Measurements from ENCODE around the gene PLAAT5. TPM values are rescaled to one million over a fixed set of nuclear protein-coding genes. Genes with fewer than 3 reads are reported as not detected.

Gene PLAAT5
- total RNA-seq, 1 experiment from 2014 or later = 0.57 TPM

DNA sequence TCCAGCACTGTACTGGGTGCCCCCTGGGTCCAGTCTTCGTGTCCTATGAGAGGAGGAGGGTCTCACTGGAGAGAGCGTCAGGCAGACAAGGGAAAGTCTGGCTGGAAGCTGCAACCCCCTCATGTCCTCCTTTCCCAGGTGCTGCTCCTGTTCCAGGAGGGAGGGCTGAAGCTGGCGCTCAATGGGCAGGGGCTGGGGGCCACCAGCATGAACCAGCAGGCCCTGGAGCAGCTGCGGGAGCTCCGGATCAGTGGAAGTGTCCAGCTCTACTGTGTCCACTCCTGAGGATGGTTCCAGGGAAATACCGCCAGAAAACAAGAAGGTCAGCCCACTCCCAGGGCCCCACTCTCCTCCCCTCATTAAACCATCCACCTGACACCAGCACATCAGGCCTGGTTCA, 25.1 kb upstream of the PLAAT5 start:
- Mint-ChIP-seq H3K9me3 (ENCODE audit: low read depth, unreplicated experiment) (peaks cover 6% of the 10 kb centered on the region), H3K27me3 (ENCODE audit: unreplicated experiment) (no peaks in the 10 kb centered on the region), H3K36me3 (ENCODE audit: insufficient read depth, unreplicated experiment) (no peaks in the 10 kb centered on the region), H3K4me1 (ENCODE audit: low read depth, unreplicated experiment) (peaks cover 10% of the 10 kb centered on the region), H3K4me3 (ENCODE audit: low read depth, unreplicated experiment) (no peak overlapping the region), H3K27ac (ENCODE audit: unreplicated experiment) (no peak overlapping the region)
- intact Hi-C loops (cut with micrococcal nuclease; ENCODE audit: unreplicated experiment) = no loop called here
- no TSS peak for BruUV-seq (replicated peaks)
- DNase-seq = no peak
- CTCF ChIA-PET = no interaction called here
- TF ChIP-seq, protein P1, sequence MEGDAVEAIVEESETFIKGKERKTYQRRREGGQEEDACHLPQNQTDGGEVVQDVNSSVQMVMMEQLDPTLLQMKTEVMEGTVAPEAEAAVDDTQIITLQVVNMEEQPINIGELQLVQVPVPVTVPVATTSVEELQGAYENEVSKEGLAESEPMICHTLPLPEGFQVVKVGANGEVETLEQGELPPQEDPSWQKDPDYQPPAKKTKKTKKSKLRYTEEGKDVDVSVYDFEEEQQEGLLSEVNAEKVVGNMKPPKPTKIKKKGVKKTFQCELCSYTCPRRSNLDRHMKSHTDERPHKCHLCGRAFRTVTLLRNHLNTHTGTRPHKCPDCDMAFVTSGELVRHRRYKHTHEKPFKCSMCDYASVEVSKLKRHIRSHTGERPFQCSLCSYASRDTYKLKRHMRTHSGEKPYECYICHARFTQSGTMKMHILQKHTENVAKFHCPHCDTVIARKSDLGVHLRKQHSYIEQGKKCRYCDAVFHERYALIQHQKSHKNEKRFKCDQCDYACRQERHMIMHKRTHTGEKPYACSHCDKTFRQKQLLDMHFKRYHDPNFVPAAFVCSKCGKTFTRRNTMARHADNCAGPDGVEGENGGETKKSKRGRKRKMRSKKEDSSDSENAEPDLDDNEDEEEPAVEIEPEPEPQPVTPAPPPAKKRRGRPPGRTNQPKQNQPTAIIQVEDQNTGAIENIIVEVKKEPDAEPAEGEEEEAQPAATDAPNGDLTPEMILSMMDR (IDR thresholded peaks at IDR 0.05; ENCODE audit: unreplicated experiment) = no peak

DNA sequence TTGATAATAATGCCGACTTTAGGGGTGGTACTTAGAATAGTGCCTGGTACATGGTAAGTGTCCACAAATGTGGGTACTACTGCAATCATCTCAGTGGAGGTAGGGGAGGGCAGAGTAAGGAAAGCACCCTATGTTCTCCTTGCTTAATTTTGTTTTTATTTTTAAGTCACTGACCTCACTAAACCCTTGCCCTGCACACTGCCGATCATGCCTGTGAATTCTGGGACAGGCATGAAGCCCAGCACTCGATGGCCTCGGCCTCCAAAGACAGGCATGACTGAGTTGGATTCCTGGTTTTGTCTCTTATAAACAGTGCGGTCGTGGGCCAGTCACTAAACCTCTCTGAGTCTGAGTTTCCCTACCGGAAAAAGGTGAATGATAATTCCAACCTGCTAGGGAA, 21.8 kb upstream of the PLAAT5 start:
- Mint-ChIP-seq H3K27me3 (ENCODE audit: unreplicated experiment) (no peaks in the 10 kb centered on the region), H3K36me3 (ENCODE audit: insufficient read depth, unreplicated experiment) (no peaks in the 10 kb centered on the region), H3K27ac (ENCODE audit: unreplicated experiment) (no peak overlapping the region), H3K9me3 (ENCODE audit: low read depth, unreplicated experiment) (no peaks in the 10 kb centered on the region), H3K4me3 (ENCODE audit: low read depth, unreplicated experiment) (no peak overlapping the region), H3K4me1 (ENCODE audit: low read depth, unreplicated experiment) (peaks cover 19% of the 10 kb centered on the region)
- intact Hi-C loops (cut with micrococcal nuclease; ENCODE audit: unreplicated experiment) = no loop called here
- no TSS peak for BruUV-seq (replicated peaks)
- TF ChIP-seq, protein P1 (IDR thresholded peaks at IDR 0.05; ENCODE audit: unreplicated experiment) = no peak
- CTCF ChIA-PET = no interaction called here
- no peak for DNase-seq

DNA sequence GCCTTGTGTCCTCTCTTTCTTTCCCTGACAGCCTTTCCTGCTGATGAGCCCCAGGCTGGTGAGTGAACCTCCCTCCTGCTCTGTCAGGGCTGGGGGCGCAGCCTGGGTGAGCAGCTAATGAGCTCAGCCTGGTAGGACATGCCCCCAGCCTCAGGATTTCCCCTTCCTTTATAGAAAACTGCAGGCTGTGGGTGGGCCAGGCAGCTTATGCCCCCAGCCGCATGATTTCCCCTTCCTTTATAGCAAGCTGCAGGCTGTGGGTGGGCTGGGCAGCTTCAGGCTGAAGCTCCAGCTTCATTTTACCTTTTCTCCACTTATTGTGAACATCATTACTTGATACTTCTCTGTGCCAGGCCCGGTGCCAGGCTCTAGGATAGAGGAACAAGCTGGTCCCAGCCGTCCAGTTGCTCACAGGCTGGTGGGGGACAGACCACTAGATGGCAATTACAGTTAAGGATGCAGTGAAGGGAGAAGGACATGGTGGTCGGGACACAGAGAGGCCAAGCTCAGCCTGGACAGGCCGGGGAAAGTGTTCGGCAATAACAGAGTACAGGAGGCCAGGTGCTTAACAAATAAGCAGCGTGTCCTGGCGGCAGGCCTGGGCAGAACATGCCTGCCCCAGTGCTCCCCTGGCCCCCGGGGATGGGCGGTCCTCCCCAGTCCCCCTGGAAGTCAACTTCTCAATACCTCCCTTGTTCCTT, 20.2 kb upstream of the PLAAT5 start:
- Mint-ChIP-seq H3K4me3 (ENCODE audit: low read depth, unreplicated experiment) (no peak overlapping the region), H3K36me3 (ENCODE audit: insufficient read depth, unreplicated experiment) (no peaks in the 10 kb centered on the region), H3K9me3 (ENCODE audit: low read depth, unreplicated experiment) (no peaks in the 10 kb centered on the region), H3K4me1 (ENCODE audit: low read depth, unreplicated experiment) (peaks cover 19% of the 10 kb centered on the region), H3K27me3 (ENCODE audit: unreplicated experiment) (no peaks in the 10 kb centered on the region), H3K27ac (ENCODE audit: unreplicated experiment) (no peak overlapping the region)
- CTCF ChIA-PET = interaction anchor here (0.5 kb wide), 1 partner anchor 680 kb away, joined by 3 read pairs; the partner anchor contains the start of gene STX5
- no peak for DNase-seq
- BruUV-seq (replicated peaks) = no TSS peak
- TF ChIP-seq, protein P1 (IDR thresholded peaks at IDR 0.05; ENCODE audit: unreplicated experiment) = no peak
- intact Hi-C loops (cut with micrococcal nuclease; ENCODE audit: unreplicated experiment) = no loop called here

DNA sequence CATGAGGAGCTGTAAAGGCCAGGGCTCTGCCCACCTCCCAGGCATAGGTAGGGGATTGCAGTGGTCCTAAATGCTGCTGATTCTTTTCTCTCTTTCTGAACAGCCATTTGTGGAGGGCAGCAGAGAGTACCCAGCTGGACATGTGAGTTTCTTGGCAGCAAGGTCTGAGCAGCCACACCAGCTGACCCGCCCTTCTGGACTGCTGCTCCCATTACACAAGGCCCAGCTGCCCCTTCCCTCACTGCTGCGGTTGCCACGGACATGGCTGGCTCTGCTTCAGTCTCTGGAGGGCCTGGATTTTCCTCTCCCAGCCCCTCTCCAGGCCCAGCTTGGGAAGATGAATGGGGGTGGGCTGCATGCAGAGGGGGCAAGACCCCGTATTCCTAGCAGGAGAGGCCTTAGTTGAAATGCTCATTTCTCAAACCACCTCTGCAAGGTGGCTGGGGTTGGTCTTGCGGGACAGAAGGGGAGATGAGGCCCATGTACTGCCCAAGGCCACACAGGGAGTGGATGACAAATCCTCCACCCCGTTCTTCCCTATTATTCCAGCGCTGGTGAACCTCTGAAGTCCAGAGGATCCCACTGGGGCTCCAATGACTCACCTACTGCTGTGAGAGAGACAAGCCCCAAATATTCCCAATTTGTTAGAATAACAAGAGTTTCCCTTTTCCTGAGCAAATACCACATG, 19.5 kb upstream of the PLAAT5 start:
- Mint-ChIP-seq H3K4me1 (ENCODE audit: low read depth, unreplicated experiment) (peaks cover 19% of the 10 kb centered on the region), H3K36me3 (ENCODE audit: insufficient read depth, unreplicated experiment) (no peaks in the 10 kb centered on the region), H3K4me3 (ENCODE audit: low read depth, unreplicated experiment) (no peak overlapping the region), H3K27me3 (ENCODE audit: unreplicated experiment) (no peaks in the 10 kb centered on the region), H3K9me3 (ENCODE audit: low read depth, unreplicated experiment) (no peaks in the 10 kb centered on the region), H3K27ac (ENCODE audit: unreplicated experiment) (no peak overlapping the region)
- TF ChIP-seq, protein P1 (IDR thresholded peaks at IDR 0.05; ENCODE audit: unreplicated experiment) = no peak
- CTCF ChIA-PET = interaction anchor here (0.5 to 0.6 kb wide), 2 partner anchors 147 to 679 kb away, joined by 3 to 4 read pairs; partner anchors contain the start of gene STX5
- intact Hi-C loops (cut with micrococcal nuclease; ENCODE audit: unreplicated experiment) = no loop called here
- no TSS peak for BruUV-seq (replicated peaks)
- DNase-seq = no peak
